Measurements from ENCODE around the gene CAMKMT.

CAMKMT gene

GRCh38 chr2:44767691-44768090 is 405.9 kb downstream of the CAMKMT start:
- no peak overlapping the region for H3K27ac Mint-ChIP-seq
- no peaks in the 10 kb centered on the region for H3K4me1 Mint-ChIP-seq (ENCODE audit: low read depth)
- peaks cover 41% of the 10 kb centered on the region for H3K27me3 Mint-ChIP-seq (ENCODE audit: low read depth)

GRCh38 chr2:44768438-44769236 is 406.9 kb downstream of the CAMKMT start:
- Mint-ChIP-seq H3K4me3 (no peak overlapping the region), H3K27ac (no peak overlapping the region), H3K9me3 (no peaks in the 10 kb centered on the region), H3K4me1 (ENCODE audit: low read depth) (no peaks in the 10 kb centered on the region), H3K36me3 (ENCODE audit: low read depth) (no peaks in the 10 kb centered on the region), H3K27me3 (ENCODE audit: low read depth) (peaks cover 42% of the 10 kb centered on the region)

More at GRCh38 chr2:44767691-44768090, 405.9 kb downstream of the CAMKMT start:
- H3K9me3 Mint-ChIP-seq: no peaks in the 10 kb centered on the region
- H3K36me3 Mint-ChIP-seq (ENCODE audit: low read depth): no peaks in the 10 kb centered on the region
- no peak overlapping the region for H3K4me3 Mint-ChIP-seq

- no peak overlapping the region for H3K4me3 Mint-ChIP-seq
- H3K9me3 Mint-ChIP-seq: no peaks in the 10 kb centered on the region
- H3K27me3 Mint-ChIP-seq (ENCODE audit: low read depth): peaks cover 45% of the 10 kb centered on the region
- H3K36me3 Mint-ChIP-seq (ENCODE audit: low read depth): no peaks in the 10 kb centered on the region
- no peak overlapping the region for H3K27ac Mint-ChIP-seq
- H3K4me1 Mint-ChIP-seq (ENCODE audit: low read depth): no peaks in the 10 kb centered on the region
Observed at GRCh38 chr2:44769349-44770011, 407.7 kb downstream of the CAMKMT start.

- H3K27ac Mint-ChIP-seq: no peak overlapping the region
- H3K27me3 Mint-ChIP-seq (ENCODE audit: low read depth): peaks cover 52% of the 10 kb centered on the region
- H3K9me3 Mint-ChIP-seq: no peaks in the 10 kb centered on the region
- no peaks in the 10 kb centered on the region for H3K36me3 Mint-ChIP-seq (ENCODE audit: low read depth)
- H3K4me1 Mint-ChIP-seq (ENCODE audit: low read depth): no peaks in the 10 kb centered on the region
- no peak overlapping the region for H3K4me3 Mint-ChIP-seq
Observed at GRCh38 chr2:44770221-44771195, 408.8 kb downstream of the CAMKMT start.

GRCh38 chr2:44771522-44771921 is 409.8 kb downstream of the CAMKMT start:
- Mint-ChIP-seq H3K9me3 (no peaks in the 10 kb centered on the region), H3K4me3 (no peak overlapping the region), H3K27ac (no peak overlapping the region), H3K4me1 (ENCODE audit: low read depth) (no peaks in the 10 kb centered on the region), H3K36me3 (ENCODE audit: low read depth) (no peaks in the 10 kb centered on the region), H3K27me3 (ENCODE audit: low read depth) (peaks cover 47% of the 10 kb centered on the region)

GRCh38 chr2:44772131-44772530 is 410.4 kb downstream of the CAMKMT start:
- no peaks in the 10 kb centered on the region for H3K36me3 Mint-ChIP-seq (ENCODE audit: low read depth)
- no peaks in the 10 kb centered on the region for H3K9me3 Mint-ChIP-seq
- no peak overlapping the region for H3K4me3 Mint-ChIP-seq
- H3K27ac Mint-ChIP-seq: no peak overlapping the region
- H3K27me3 Mint-ChIP-seq (ENCODE audit: low read depth): peaks cover 41% of the 10 kb centered on the region
- H3K4me1 Mint-ChIP-seq (ENCODE audit: low read depth): no peaks in the 10 kb centered on the region

GRCh38 chr2:44772669-44773378 is 411.1 kb downstream of the CAMKMT start:
- Mint-ChIP-seq H3K27ac (no peak overlapping the region), H3K27me3 (ENCODE audit: low read depth) (peaks cover 41% of the 10 kb centered on the region), H3K4me3 (no peak overlapping the region), H3K9me3 (no peaks in the 10 kb centered on the region), H3K36me3 (ENCODE audit: low read depth) (no peaks in the 10 kb centered on the region), H3K4me1 (ENCODE audit: low read depth) (no peaks in the 10 kb centered on the region)

GRCh38 chr2:44774826-44775492 is 413.2 kb downstream of the CAMKMT start:
- Mint-ChIP-seq H3K4me1 (ENCODE audit: low read depth) (no peaks in the 10 kb centered on the region), H3K27ac (no peak overlapping the region), H3K4me3 (no peak overlapping the region), H3K9me3 (no peaks in the 10 kb centered on the region), H3K27me3 (ENCODE audit: low read depth) (peaks cover 28% of the 10 kb centered on the region), H3K36me3 (ENCODE audit: low read depth) (no peaks in the 10 kb centered on the region)

GRCh38 chr2:44777036-44777435 is 415.3 kb downstream of the CAMKMT start:
- no peak overlapping the region for H3K4me3 Mint-ChIP-seq
- H3K4me1 Mint-ChIP-seq (ENCODE audit: low read depth): no peaks in the 10 kb centered on the region
- peaks cover 24% of the 10 kb centered on the region for H3K27me3 Mint-ChIP-seq (ENCODE audit: low read depth)
- H3K36me3 Mint-ChIP-seq (ENCODE audit: low read depth): no peaks in the 10 kb centered on the region
- H3K27ac Mint-ChIP-seq: no peak overlapping the region
- H3K9me3 Mint-ChIP-seq: no peaks in the 10 kb centered on the region

GRCh38 chr2:44777537-44777936 is 415.8 kb downstream of the CAMKMT start:
- H3K27ac Mint-ChIP-seq: no peak overlapping the region
- H3K4me1 Mint-ChIP-seq (ENCODE audit: low read depth): no peaks in the 10 kb centered on the region
- H3K36me3 Mint-ChIP-seq (ENCODE audit: low read depth): no peaks in the 10 kb centered on the region
- H3K9me3 Mint-ChIP-seq: no peaks in the 10 kb centered on the region
- peaks cover 21% of the 10 kb centered on the region for H3K27me3 Mint-ChIP-seq (ENCODE audit: low read depth)
- H3K4me3 Mint-ChIP-seq: no peak overlapping the region

GRCh38 chr2:44778221-44778654 is 416.5 kb downstream of the CAMKMT start:
- H3K9me3 Mint-ChIP-seq: no peaks in the 10 kb centered on the region

GRCh38 chr2:44778671-44779476 is 417.1 kb downstream of the CAMKMT start:
- Mint-ChIP-seq H3K4me3 (no peak overlapping the region), H3K9me3 (no peaks in the 10 kb centered on the region), H3K4me1 (ENCODE audit: low read depth) (no peaks in the 10 kb centered on the region), H3K27me3 (ENCODE audit: low read depth) (peaks cover 18% of the 10 kb centered on the region), H3K36me3 (ENCODE audit: low read depth) (no peaks in the 10 kb centered on the region), H3K27ac (no peak overlapping the region)

More at GRCh38 chr2:44778221-44778654, 416.5 kb downstream of the CAMKMT start:
- H3K4me1 Mint-ChIP-seq (ENCODE audit: low read depth): no peaks in the 10 kb centered on the region
- H3K27ac Mint-ChIP-seq: no peak overlapping the region
- no peaks in the 10 kb centered on the region for H3K36me3 Mint-ChIP-seq (ENCODE audit: low read depth)
- H3K27me3 Mint-ChIP-seq (ENCODE audit: low read depth): peaks cover 18% of the 10 kb centered on the region
- no peak overlapping the region for H3K4me3 Mint-ChIP-seq

GRCh38 chr2:44779793-44780192 is 418.0 kb downstream of the CAMKMT start:
- Mint-ChIP-seq H3K27me3 (ENCODE audit: low read depth) (peaks cover 12% of the 10 kb centered on the region), H3K27ac (no peak overlapping the region), H3K4me3 (no peak overlapping the region), H3K36me3 (ENCODE audit: low read depth) (no peaks in the 10 kb centered on the region), H3K9me3 (no peaks in the 10 kb centered on the region), H3K4me1 (ENCODE audit: low read depth) (no peaks in the 10 kb centered on the region)

All from T-helper 1 cell treated with Interleukin-12 subunit alpha and Interleukin-12 subunit beta and Interleukin-4 antibody, amounts not matched to agents 30 μg/mL and 1 μg/mL, for 36 hours (primary cell).